Stomach (tissue), 9 donors: ENCODE measurements around the gene MEI4. TPM values are rescaled to one million over a fixed set of nuclear protein-coding genes. Genes with fewer than 3 reads are reported as not detected.
"Not testable (repeated sequence)": the region's sequence is repeated elsewhere in the genome, so short reads cannot be mapped to it uniquely, and the experiment has no call there.

ENCODE experiments used
- DNase-seq, 2 donors: peaks; one replicate each; pipeline versions ENCODE4 v3.0.0 to v3.0.0-alpha.2; 2013 to 2019
- H3K27ac ChIP-seq, 5 donors: fragments of 200-600 bp in 4 of 5; sonication (generic) in 4 of 5; one replicate each; pipeline ENCODE4 v1.5.1; 2013 to 2019; ENCODE audit warnings: mild to moderate bottlenecking in 1 of 5, moderate library complexity in 1 of 5
- H3K27me3 ChIP-seq, 3 donors: fragments of 200-600 bp; sonication (generic); one replicate each; pipeline ENCODE4 v1.5.1; 2017 to 2019; ENCODE audit warnings: mixed run types in 1 of 3
- H3K36me3 ChIP-seq, 4 donors: fragments of 200-600 bp; sonication (generic); 1 replicate in 3 of 4; 2 replicates in 1 of 4; pipeline ENCODE4 v1.5.1; 2016 to 2019
- H3K4me1 ChIP-seq, 4 donors: fragments of 200-600 bp; sonication (generic); one replicate each; pipeline ENCODE4 v1.5.1; 2016 to 2019
- H3K4me3 ChIP-seq, 4 donors: fragments of 200-600 bp; sonication (generic) in 3 of 4; one replicate each; pipeline ENCODE4 v1.5.1; 2016 to 2019; ENCODE audit warnings: mild to moderate bottlenecking in 1 of 4
- H3K9me3 ChIP-seq, 4 donors: fragments of 200-600 bp; sonication (generic); one replicate each; pipeline ENCODE4 v1.5.1; 2016 to 2019
- CTCF ChIP-seq, 7 experiments: fragments of 450-650 bp in 4 of 7; fragments of 200-600 bp in 3 of 7; sonication (generic) in 3 of 7; IDR thresholded peaks; one replicate each; pipeline ENCODE4 v1.5.1; 2016 to 2019; ENCODE audit warnings: antibody characterized with exemption in 7 of 7, control low read depth in 2 of 7, mild to moderate bottlenecking in 1 of 7
- EP300 ChIP-seq: sonication (generic); formaldehyde crosslinking; IDR thresholded peaks from one replicate; pipeline ENCODE4 v1.6.1; 2017; ENCODE audit warnings: antibody characterized with exemption
- POLR2A ChIP-seq, 4 donors: fragments of 450-650 bp; IDR thresholded peaks; one replicate each; pipeline ENCODE4 v1.6.1; 2016; ENCODE audit warnings: antibody characterized with exemption in 4 of 4, control low read depth in 2 of 4, mild to moderate bottlenecking in 1 of 4, moderate library complexity in 1 of 4
- POLR2AphosphoS5 ChIP-seq, 3 donors: sonication (generic); formaldehyde crosslinking; IDR thresholded peaks; one replicate each; pipeline ENCODE4 v1.6.1; 2016; ENCODE audit warnings: antibody characterized with exemption in 3 of 3
- WGBS, 5 donors: extraction: QIAGEN DNeasy Blood & Tissue Kit in 3 of 5; methylation state at CpG; one replicate each; pipeline versions ENCODE4 v1.1.5 to v1.1.7; 2013 to 2018; 5-methylcytosine and 5-hydroxymethylcytosine counted together
- intact Hi-C: fragments of 100-400 bp; cut with DNase I; formaldehyde crosslinking; loops from one replicate; pipeline ENCODE4 v1.15.1; 2023; ENCODE audit warnings: low total_unique reads
- polyA plus RNA-seq, 3 donors: library from polyadenylated mRNA; stranded (reverse); fragments of 200-250 nt; gene quantifications; one replicate each; pipeline ENCODE4 v1.2.3, GENCODE V29; 2013
- total RNA-seq, 5 donors: library from RNA; depleted of rRNA; stranded (reverse); fragments of >200 nt; gene quantifications; one replicate each; pipeline versions ENCODE4 v1.1.0 to v1.2.3, GENCODE V29; 2014 to 2016
- donor health status: healthy with polysubstance abuse.
- donor health status: Bipolar disorder and iron deficiency.
- donor health status: healthy.

MEI4 gene
- total and polyA plus RNA-seq, 8 donors, result 0.73 TPM; not detected in 7

- Histone ChIP-seq H3K9me3 (no peaks in the 10 kb centered on the region), H3K4me3 (no peak overlapping the region), H3K27ac (no peak overlapping the region), H3K4me1 (no peaks in the 10 kb centered on the region), H3K27me3 (no peaks in the 10 kb centered on the region), H3K36me3 (no peaks in the 10 kb centered on the region)
- intact Hi-C loops, result no loop called here
- no peak for DNase-seq
- TF ChIP-seq EP300 (no peak), POLR2AphosphoS5 (IDR thresholded peaks at IDR 0.05) (no peak), CTCF (IDR thresholded peaks at IDR 0.05) (no peak), POLR2A (IDR thresholded peaks at IDR 0.05) (no peak)
- WGBS, 5 donors, result 69 to 79% (median 73%) methylated on average over 2 of the region's 2 CpGs
Observed at GRCh38 chr6:77825204-77825603, 172.4 kb downstream of the MEI4 start.

DNA sequence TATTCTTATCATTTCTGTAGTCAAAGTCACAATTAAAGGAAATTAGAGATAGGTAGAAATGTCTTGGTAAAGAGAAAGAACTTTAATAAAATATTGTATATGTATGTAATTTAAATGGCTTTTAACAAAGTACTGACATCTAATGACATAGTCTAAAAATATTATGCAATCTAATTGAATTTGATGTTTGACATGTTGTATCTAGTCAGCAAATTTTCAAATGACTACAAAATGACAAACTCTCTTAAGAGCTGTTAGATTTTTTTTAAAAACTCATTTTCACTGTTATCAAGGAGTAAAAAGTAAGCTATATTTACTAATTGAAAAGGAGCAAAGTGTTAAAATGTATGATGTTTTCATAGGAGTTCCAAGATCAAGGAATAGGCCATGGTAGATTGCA lies 176.9 kb downstream of the MEI4 start:
- Histone ChIP-seq H3K27ac (no peak overlapping the region), H3K27me3 (no peaks in the 10 kb centered on the region), H3K9me3 (no peaks in the 10 kb centered on the region), H3K36me3 (no peaks in the 10 kb centered on the region), H3K4me3 (no peak overlapping the region), H3K4me1 (no peaks in the 10 kb centered on the region)
- no peak for TF ChIP-seq POLR2A (IDR thresholded peaks at IDR 0.05)
- TF ChIP-seq POLR2AphosphoS5 (IDR thresholded peaks at IDR 0.05), result no peak
- DNase-seq, result no peak
- intact Hi-C loops, result no loop called here

GRCh38 chr6:77833749-77834148 lies 180.9 kb downstream of the MEI4 start:
- H3K9me3 ChIP-seq, H3K4me3 ChIP-seq, intact Hi-C loops, H3K27ac ChIP-seq, H3K36me3 ChIP-seq, DNase-seq, H3K27me3 ChIP-seq: not testable (repeated sequence)
- 89 to 100% (median 96%) methylated on average over 2 of the region's 2 CpGs for WGBS, 5 donors
- H3K4me1 ChIP-seq, result peaks cover 0 to 13% (median 3%) of the 10 kb centered on the region in 4 donors

DNA sequence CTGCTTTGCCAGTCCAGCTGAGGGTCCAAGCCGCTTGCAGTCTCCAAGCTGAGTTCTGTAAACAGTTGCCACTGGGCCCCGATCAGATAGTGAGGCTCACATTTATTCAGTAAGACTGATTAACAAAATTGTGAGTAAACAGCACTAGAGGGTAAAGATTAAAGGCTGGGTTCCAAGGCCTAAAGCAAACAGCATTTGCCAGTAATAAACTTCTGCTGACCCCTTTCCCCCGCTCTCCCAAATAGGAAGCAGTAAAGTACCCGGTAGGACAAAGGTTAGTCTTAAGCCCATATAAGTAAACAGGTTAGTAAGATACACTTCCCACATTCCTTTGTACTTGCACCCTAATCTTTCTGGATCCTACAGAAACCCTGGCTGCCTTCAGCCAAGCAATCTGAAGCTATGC lies 181.8 kb downstream of the MEI4 start:
- Histone ChIP-seq H3K4me3 (no peak overlapping the region), H3K36me3 (no peaks in the 10 kb centered on the region), H3K27me3 (no peaks in the 10 kb centered on the region), H3K27ac (no peak overlapping the region), H3K4me1 (peaks cover 0 to 13% (median 3%) of the 10 kb centered on the region in 4 donors), H3K9me3 (no peaks in the 10 kb centered on the region)
- intact Hi-C loops, result no loop called here
- peak; percentile 25 to 68 for DNase-seq
- 16 to 25% (median 20%) methylated on average over 4 of the region's 4 CpGs for WGBS, 5 donors
- TF ChIP-seq CTCF (IDR thresholded peaks at IDR 0.05) (no peak), POLR2A (IDR thresholded peaks at IDR 0.05) (no peak), EP300 (no peak), POLR2AphosphoS5 (IDR thresholded peaks at IDR 0.05) (peak in 1 of 3 donors; percentile 45)

DNA sequence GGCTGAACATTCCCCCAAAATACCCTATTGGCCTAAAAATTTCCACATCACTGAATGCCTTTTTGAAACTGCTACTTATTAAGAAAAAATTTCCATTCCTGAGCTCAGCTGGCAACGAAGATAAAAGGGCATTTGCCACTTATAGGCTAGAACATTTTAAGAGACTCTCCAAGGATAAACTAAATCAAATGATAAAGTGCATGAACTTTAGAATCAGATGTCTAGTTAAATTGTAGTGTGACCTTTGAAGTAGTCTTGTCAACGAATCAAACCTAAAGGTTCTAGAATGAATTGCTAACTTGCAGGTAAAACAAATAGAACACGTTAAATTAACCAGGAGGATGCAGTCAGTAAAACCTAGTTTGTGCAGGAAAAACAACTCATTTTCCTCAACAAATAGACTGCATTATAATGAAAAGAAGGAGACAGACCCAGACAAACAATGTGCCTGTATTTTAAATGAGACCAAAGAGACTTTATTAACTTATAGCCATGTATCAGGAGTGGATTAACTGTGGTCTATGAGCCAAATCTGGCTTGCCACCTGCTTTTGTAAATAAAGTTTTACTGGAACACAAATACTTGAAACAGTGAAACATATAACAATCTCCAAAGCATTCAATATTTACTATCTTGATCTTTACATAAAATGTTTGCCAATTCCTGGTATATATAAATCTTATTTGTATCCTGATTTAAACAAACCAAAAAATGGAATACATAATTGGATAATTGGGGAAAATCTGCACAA lies 184.4 kb downstream of the MEI4 start:
- 14 to 31% (median 18%) methylated on average over 3 of the region's 3 CpGs for WGBS, 5 donors
- Histone ChIP-seq H3K27ac (no peak overlapping the region), H3K4me1 (peaks cover 0 to 13% (median 3%) of the 10 kb centered on the region in 4 donors), H3K36me3 (no peaks in the 10 kb centered on the region), H3K4me3 (no peak overlapping the region), H3K27me3 (no peaks in the 10 kb centered on the region), H3K9me3 (no peaks in the 10 kb centered on the region)
- TF ChIP-seq POLR2A (IDR thresholded peaks at IDR 0.05), result no peak
- no peak for TF ChIP-seq EP300
- TF ChIP-seq CTCF (IDR thresholded peaks at IDR 0.05), result no peak
- TF ChIP-seq POLR2AphosphoS5 (IDR thresholded peaks at IDR 0.05), result no peak
- no peak for DNase-seq
- intact Hi-C loops, result no loop called here
